Measurements from ENCODE around the gene GPR21.

GPR21 gene

DNA sequence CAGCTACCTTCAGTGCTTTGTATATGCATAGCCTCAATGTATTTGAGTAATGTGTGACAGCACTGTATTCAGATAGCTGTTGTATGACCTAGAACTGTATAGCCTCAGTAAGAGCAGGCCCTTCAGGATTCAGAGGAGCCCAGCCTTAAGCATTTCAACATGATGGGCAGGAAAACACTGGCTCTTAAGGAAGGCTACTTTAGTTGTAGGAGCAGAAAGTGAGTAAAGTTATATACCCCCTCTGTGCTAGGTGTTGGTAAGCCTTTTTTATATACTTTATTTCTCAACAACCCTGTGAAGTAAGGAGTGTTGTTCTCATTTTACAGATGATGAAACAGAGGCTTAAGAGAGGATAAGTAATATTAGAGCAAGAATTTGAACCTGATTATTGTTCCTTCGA is 1.5 kb upstream of the GPR21 start:
- in situ Hi-C loops (cut with HindIII; ENCODE audit: low sequenced_read_pairs), result no loop called here

DNA sequence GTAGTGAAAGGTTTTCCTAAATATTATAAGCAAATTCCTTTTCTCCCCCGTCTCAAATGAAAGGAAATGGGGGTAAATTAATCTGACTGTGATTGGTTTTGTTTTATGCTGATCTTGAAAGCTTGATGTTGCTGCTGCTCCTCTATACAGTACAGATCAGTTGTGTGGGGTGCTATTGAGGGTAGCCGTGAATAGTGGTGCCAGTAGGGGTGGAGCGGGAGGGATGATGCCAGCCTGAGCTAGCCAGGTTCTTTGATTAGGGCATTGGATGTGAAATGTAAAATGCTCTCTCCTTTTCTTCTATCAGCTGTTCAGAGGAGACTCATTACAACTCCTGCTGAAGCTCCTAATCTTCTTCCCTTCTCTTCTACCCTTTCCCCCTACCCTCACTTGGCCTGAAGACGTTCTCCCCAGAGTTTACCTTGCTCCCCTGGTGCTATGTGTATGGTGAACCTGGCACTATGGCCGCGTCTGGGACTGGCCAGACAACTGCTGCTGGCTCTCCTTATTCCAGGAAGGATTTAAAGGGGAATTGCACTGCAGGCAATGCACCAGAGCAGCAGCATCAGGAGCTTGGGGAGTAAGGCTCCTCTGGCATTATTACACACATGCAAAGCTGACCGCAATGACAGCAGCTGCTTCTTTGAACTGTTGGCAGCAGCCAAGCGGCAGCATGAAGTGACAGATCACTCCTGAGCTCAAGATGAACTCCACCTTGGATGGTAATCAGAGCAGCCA is 566 bp downstream of the GPR21 start:
- in situ Hi-C loops (cut with HindIII; ENCODE audit: low sequenced_read_pairs), result no loop called here

DNA sequence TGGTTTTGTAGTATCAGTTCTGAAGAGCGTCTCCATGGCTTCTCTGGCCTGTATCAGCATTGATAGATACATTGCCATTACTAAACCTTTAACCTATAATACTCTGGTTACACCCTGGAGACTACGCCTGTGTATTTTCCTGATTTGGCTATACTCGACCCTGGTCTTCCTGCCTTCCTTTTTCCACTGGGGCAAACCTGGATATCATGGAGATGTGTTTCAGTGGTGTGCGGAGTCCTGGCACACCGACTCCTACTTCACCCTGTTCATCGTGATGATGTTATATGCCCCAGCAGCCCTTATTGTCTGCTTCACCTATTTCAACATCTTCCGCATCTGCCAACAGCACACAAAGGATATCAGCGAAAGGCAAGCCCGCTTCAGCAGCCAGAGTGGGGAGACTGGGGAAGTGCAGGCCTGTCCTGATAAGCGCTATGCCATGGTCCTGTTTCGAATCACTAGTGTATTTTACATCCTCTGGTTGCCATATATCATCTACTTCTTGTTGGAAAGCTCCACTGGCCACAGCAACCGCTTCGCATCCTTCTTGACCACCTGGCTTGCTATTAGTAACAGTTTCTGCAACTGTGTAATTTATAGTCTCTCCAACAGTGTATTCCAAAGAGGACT is 1.5 kb downstream of the GPR21 start:
- in situ Hi-C loops (cut with HindIII; ENCODE audit: low sequenced_read_pairs), result no loop called here

- in situ Hi-C loops (cut with HindIII; ENCODE audit: low sequenced_read_pairs), result no loop called here
These were observed 2.3 kb downstream of the GPR21 start for GRCh38 chr9:123035791-123036190.

DNA sequence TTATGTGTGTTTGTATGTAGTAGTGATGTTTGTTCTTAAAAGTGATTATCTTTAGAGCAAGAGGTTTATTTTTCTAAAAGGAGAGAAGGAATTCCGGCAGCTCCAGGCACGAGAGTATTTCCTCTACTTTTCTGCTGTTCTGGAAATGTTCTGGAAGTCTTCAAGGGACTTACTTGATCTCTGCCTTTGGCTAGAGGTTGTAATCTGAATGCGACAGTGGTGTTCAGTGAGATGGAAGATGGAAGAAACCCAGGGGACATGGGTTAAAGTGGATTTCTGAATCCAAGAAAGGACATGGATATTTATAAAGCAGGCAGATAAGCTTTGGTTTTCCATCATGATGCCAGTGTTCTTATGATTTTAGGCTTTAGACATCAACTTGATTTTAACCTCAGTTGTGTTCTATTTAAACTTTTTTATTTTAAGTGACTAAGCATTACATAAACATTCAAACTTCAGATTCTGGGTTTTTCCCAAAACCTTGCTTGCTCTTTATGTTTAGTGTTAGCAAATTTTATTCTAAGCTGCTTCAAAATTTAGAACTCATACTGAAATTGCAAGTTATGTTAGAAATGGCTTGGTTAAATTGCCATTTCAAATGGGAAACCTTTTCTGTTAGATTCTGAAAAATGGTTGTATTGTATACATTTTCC is 3.6 kb downstream of the GPR21 start:
- in situ Hi-C loops (cut with HindIII; ENCODE audit: low sequenced_read_pairs), result no loop called here

GRCh38 chr9:123039617-123040219 is 6.3 kb downstream of the GPR21 start:
- in situ Hi-C loops (cut with HindIII; ENCODE audit: low sequenced_read_pairs), result no loop called here

- in situ Hi-C loops (cut with HindIII; ENCODE audit: low sequenced_read_pairs), result no loop called here
These were observed 7.3 kb downstream of the GPR21 start for GRCh38 chr9:123040801-123041200.

- in situ Hi-C loops (cut with HindIII; ENCODE audit: low sequenced_read_pairs), result no loop called here
These were observed 8.0 kb downstream of the GPR21 start for GRCh38 chr9:123041489-123041888.

GRCh38 chr9:123043081-123043939 is 9.8 kb downstream of the GPR21 start:
- in situ Hi-C loops (cut with HindIII; ENCODE audit: low sequenced_read_pairs), result no loop called here

- in situ Hi-C loops (cut with HindIII; ENCODE audit: low sequenced_read_pairs), result no loop called here
These were observed 11.1 kb downstream of the GPR21 start for GRCh38 chr9:123044586-123044985.

DNA sequence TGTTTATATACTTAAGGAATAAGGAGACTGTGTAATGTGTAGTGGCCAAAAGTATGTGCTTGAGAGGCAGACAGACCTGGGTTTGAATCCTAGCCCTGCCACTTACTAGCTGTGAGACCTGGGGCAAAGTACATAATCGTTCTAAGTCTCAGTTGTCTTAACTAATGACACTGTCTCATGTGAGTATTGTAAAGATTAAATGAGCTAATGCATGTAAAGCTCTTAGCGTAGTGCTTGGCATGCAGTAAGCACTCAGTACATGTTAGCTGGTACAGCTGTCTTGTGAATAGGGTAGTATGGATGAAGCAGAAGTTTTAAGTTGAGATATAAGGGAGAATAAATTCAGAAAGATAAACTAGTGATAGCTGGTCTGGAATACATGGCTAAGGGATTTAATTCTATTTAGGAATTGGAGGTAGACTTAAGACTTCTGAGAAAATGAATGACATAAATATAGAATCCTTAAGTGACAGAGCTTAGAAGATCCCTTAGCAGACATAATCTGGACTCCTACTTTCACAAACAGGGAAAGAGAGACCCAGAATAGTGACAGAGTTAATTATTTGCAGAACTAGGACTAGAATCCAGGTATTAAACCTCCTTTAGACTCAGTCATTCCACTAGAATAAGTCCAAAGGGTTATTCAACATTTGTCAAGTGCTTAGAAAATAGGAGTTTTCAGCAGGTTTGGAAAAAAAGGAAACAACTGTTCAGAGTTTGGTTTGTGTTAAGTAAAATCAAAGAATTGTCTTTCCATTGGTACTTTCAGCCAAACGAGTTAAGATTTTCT is 13.1 kb downstream of the GPR21 start:
- in situ Hi-C loops (cut with HindIII; ENCODE audit: low sequenced_read_pairs), result no loop called here

DNA sequence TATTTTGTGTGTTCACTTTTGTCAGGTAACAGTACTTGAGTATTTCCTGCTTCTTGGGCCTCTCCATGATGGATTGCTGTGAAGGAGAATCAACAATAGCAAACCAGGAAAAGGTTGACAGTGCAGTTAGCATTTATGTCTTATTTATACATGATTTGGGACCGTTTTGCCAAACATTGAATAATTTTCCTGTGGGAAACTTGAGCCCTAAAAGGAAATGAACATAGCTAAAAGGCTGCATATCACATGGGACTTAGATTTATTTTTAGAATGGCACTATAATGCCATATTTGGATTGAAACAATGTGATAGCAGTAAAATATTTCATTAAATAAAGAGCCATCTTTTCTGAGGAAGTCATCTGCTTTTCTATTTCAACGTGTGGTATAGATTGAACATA is 15.3 kb downstream of the GPR21 start:
- in situ Hi-C loops (cut with HindIII; ENCODE audit: low sequenced_read_pairs), result no loop called here

GRCh38 chr9:123049589-123050222 is 16.2 kb downstream of the GPR21 start:
- in situ Hi-C loops (cut with HindIII; ENCODE audit: low sequenced_read_pairs), result no loop called here

DNA sequence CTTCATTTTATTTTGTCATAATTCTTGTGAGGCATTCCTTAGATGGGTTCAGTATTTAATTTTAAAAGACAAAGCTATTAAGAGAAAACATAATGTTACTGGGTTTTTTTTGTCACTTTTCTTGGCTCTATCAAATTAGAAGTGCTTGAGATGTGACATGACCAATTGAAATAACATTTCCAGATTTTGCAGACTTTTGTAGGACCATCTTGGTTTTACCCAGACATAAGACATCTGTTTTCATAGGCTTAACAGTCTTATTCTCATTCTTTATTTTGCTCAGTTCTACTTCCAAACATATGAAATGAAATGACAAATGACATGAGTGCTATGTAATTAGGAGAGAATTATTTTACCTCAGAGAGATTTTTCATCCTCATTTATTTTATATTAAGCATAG is 19.6 kb downstream of the GPR21 start:
- in situ Hi-C loops (cut with HindIII; ENCODE audit: low sequenced_read_pairs), result no loop called here

DNA sequence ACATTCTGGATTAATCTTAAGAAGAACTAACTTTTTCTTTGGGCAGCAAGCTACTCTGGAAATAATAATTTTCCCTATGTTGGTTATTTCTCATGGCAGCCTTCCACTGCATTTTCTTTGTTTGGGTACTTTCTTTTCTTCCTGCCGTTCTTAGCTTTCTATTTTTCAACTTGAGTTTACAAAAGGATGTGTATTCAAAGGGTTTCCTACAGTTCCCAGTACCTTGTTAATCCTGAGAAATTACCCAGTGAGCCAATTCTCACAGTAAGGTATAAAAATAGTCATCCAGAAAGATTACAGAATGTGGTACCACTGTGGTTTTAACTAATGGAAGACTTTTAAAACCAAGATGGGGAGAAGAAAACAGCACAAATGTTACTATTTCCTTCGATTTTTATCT is 20.2 kb downstream of the GPR21 start:
- in situ Hi-C loops (cut with HindIII; ENCODE audit: low sequenced_read_pairs), result no loop called here

DNA sequence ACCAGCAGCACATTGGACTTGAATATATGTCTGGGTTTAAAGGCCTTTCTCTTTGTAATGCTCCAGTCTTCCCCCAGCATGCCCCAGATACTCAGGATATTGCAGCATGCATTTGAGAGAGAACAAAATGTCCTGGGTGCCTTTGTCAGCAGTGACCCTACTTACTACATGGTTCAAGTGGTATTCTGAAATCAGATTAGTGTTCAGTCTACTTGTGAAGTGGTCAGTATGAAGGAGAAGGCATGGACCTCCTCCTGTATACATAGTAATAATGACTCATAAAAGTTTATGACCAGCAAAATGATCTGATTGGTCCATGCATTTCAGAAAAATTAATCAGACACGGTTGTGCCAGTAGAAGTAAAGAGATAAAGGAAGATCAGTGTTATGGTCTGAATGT is 25.4 kb downstream of the GPR21 start:
- in situ Hi-C loops (cut with HindIII; ENCODE audit: low sequenced_read_pairs), result no loop called here

GRCh38 chr9:123059472-123060220 is 26.2 kb downstream of the GPR21 start:
- in situ Hi-C loops (cut with HindIII; ENCODE audit: low sequenced_read_pairs), result loop anchor here (5.0 kb wide), 1 partner anchor 58 kb away; no protein-coding TSS in a partner anchor

DNA sequence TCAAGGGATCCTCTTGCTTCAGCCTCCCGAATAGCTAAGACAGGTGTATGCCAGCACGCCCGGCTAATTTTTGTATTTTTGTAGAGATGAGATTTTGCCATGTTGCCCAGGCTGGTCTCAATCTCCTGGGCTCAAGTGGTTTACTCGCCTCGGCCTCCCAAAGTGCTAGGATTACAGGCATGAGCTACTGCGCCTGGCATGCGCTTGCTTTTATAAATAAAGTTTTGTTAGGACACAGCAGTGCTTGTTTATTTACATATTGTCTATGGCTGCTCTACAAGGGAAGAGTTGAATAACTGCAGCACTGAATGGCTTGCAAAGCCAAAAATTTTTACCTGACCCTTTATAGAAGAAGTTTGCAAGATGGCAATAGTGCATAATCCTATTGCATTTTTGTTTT is 27.7 kb downstream of the GPR21 start:
- in situ Hi-C loops (cut with HindIII; ENCODE audit: low sequenced_read_pairs), result loop anchor here (5.0 kb wide), 1 partner anchor 56 kb away; no protein-coding TSS in a partner anchor

All from endothelial cell of hepatic sinusoid (primary cell).